IPS DF 4.7 (cell line): ENCODE results near the gene FSIP1.

ENCODE experiments used
- DNase-seq: peaks from one replicate; pipeline ENCODE4 v3.0.0-alpha.2; 2013; ENCODE audit warnings: low spot score; ENCODE audit errors: extremely low read depth

The FSIP1 gene

DNA sequence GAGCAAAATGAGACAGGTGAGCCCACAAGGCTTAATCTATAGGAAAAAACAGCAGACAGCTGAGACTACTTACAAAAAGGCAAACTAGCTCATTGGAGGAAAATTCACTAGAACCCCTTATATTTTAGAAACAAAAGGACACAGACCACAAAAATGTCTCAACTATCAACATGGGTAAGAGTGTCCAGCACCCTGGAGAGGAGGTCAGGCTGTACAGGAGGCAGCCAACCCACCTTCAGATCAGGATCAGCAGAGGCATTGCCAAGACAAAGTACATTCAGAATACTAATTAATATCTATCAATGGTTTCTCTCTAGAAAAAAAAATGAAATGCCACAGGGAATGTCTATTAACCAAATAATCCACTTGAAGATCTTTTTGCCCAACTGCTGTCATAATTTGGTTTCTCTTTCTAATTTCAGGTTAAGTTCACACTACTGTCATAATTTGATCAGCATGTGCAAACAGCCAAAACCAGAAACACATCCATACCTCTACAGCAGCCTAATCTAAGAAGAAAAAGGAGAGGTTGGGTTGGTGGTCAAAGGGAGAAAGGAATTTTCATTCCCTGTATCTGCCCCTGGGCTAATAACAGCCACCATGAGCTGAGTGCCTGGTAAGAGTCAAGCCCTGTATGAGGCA, 227.8 kb downstream of the FSIP1 start:
- no peak for DNase-seq

- DNase-seq: no peak
Observed at GRCh38 chr15:39553947-39554693, 228.5 kb downstream of the FSIP1 start.

DNA sequence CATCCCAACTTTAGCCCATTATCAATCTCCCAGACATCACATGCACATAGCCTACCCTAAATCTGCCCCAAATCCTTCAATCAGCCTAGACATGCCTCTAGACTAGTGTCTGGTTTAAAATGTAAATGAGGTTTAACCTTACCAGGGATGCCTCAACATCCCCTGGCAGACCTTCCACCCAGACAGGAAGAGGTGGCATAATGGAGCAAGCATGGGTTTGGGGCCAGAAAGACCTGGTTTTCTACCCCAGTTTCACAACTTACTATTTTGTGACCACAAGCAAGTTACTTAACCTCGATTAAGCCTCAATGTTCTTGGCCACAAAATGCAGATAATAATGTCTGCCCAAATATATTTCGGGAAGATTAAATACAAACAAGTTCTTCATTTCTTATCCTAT, 230.1 kb downstream of the FSIP1 start:
- DNase-seq: no peak

- DNase-seq: no peak
Observed at GRCh38 chr15:39551476-39551875, 231.2 kb downstream of the FSIP1 start.
